ENCODE results near the gene NDUFS6.

GRCh38 chr5:1817261-1818043, 16.2 kb downstream of the NDUFS6 start:
- TF ChIP-seq POLR2A (IDR thresholded peaks at IDR 0.05) (no peak), CTCF (IDR thresholded peaks at IDR 0.05) (no peak), POLR2AphosphoS5 (IDR thresholded peaks at IDR 0.05; ENCODE audit: insufficient read depth in 1 of 2, low read depth in 1 of 2) (no peak)

Data from vagina (tissue), 2 donors.